GM10266 (cell line): Measurements from ENCODE around the gene KIF26B.

ENCODE experiments used
- DNase-seq: peaks from one replicate; pipeline ENCODE4 v3.0.0; 2012; ENCODE audit errors: extremely low spot score
- CTCF ChIP-seq: IDR thresholded peaks from 2 replicates; pipeline ENCODE4 v1.5.1; 2012; ENCODE audit warnings: mild to moderate bottlenecking, low read depth; ENCODE audit not compliant: control insufficient read depth, insufficient read depth; ENCODE audit errors: missing control alignments

Gene KIF26B

GRCh38 chr1:245748240-245748639 is 593.5 kb downstream of the KIF26B start:
- DNase-seq = no peak
- no peak for TF ChIP-seq CTCF

- DNase-seq = no peak
- no peak for TF ChIP-seq CTCF
Measured at GRCh38 chr1:245748646-245749045, 593.9 kb downstream of the KIF26B start.

- TF ChIP-seq CTCF = no peak
- DNase-seq = no peak
Measured at GRCh38 chr1:245749053-245749452, 594.3 kb downstream of the KIF26B start.

DNA sequence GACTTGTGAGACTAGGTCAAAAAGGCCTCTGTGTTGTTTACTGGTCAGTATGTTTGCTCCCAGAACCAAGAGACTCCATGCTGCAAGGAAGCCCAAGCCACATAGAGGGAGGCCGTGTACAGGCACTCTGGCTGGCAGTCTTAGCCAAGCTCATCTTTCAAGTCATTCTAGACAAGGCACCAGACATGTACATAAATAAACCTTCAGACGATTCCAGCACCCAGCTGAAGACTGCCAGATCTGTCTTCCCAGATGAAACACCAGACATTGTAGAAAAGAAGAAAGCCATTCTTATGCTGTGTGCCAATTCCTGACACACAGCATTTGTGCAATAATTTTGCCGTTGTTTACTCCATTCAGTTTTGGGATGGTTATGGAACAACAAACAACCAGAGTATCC is 595.5 kb downstream of the KIF26B start:
- no peak for TF ChIP-seq CTCF
- DNase-seq = no peak

- no peak for DNase-seq
- TF ChIP-seq CTCF = no peak
Measured at GRCh38 chr1:245751116-245751515, 596.3 kb downstream of the KIF26B start.

GRCh38 chr1:245751726-245752470 is 597.1 kb downstream of the KIF26B start:
- DNase-seq = no peak
- no peak for TF ChIP-seq CTCF

DNA sequence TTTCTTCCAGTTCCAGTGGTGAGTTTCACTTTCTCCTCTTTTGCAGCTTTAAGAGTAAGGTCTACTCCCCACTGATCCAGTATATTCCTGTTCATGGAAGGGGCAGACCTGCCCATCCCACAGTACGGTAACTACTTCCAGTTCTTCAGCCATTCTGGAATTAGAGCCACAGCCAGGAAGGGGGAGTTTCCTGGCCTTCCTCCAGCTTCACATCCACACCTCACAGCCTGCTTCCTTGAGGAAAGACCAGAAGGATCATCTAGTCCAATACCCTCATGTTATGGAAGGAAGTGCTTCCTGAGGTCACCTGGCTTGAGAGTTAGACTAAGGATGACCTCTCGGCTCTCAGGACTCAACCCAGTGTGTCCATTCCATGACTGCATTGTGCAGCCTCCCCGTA is 597.8 kb downstream of the KIF26B start:
- TF ChIP-seq CTCF = no peak
- no peak for DNase-seq
